ENCODE measurements around the gene GOLGA3. TPM values are rescaled to one million over a fixed set of nuclear protein-coding genes. Genes with fewer than 3 reads are reported as not detected.

Gene GOLGA3
- total RNA-seq, 2 experiments from 2014 or later = 52.2 to 55.6 TPM

DNA sequence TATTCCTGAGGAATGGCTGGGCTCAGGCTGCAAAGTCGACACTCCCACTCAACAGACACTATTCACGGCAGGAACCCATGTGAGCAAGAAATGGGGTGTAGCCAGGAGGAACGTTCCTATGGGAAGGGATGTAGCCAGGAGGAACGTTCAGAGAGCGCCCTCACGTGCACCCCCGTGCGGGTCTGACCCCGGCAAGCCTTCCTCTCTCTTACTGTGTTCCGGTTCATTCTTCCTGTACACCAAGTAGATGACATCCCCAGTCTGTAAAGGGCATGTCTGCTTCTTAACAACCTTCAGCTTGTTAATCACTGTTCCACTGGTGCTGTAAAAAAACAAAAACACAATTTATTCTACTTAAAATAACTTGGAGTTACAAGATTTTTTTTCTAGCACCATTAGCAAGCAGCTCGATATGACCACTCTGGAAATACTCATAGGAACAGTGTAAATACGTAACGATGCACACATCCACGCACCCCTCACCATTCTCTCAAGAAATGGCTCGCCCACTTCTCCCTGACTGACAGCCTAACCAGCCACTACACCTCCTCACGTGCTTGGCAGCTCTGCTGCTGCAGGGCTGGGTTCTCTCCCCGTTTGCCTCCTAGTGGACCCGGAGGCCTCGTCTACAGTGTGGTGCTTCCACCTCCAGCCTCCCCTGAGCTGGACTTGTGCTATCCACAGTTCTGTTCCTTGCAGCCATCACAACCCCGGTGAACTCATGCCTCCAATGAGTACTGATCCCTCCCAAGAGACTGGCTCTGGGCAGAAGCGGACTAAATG lies 43.6 kb upstream of the GOLGA3 start:
- H3K27ac Mint-ChIP-seq = peak overlapping the region; percentile 69
- DNase-seq (no peak), ATAC-seq (peak; percentile 18)
- CTCF ChIA-PET = interaction anchor here (0.6 to 1.6 kb wide), 5 partner anchors 25 to 104 kb away, joined by 3 to 4 read pairs (median 3); no protein-coding TSS in a partner anchor
- no peak overlapping the region for H3K4me3 Mint-ChIP-seq
- no peaks in the 10 kb centered on the region for H3K27me3 Mint-ChIP-seq
- H3K4me1 Mint-ChIP-seq (ENCODE audit: low read depth) = peaks cover 33% of the 10 kb centered on the region
- intact Hi-C loops (cut with micrococcal nuclease) = no loop called here
- H3K9me3 Mint-ChIP-seq = no peaks in the 10 kb centered on the region
- POLR2A ChIA-PET = interaction anchor here (0.5 to 2.0 kb wide), 7 partner anchors 10 to 115 kb away, joined by 3 to 10 read pairs (median 3); no protein-coding TSS in a partner anchor
- TF ChIP-seq, protein P1, sequence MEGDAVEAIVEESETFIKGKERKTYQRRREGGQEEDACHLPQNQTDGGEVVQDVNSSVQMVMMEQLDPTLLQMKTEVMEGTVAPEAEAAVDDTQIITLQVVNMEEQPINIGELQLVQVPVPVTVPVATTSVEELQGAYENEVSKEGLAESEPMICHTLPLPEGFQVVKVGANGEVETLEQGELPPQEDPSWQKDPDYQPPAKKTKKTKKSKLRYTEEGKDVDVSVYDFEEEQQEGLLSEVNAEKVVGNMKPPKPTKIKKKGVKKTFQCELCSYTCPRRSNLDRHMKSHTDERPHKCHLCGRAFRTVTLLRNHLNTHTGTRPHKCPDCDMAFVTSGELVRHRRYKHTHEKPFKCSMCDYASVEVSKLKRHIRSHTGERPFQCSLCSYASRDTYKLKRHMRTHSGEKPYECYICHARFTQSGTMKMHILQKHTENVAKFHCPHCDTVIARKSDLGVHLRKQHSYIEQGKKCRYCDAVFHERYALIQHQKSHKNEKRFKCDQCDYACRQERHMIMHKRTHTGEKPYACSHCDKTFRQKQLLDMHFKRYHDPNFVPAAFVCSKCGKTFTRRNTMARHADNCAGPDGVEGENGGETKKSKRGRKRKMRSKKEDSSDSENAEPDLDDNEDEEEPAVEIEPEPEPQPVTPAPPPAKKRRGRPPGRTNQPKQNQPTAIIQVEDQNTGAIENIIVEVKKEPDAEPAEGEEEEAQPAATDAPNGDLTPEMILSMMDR (IDR thresholded peaks at IDR 0.05) = no peak
- H3K36me3 Mint-ChIP-seq (ENCODE audit: low read depth) = peaks cover 45% of the 10 kb centered on the region

DNA sequence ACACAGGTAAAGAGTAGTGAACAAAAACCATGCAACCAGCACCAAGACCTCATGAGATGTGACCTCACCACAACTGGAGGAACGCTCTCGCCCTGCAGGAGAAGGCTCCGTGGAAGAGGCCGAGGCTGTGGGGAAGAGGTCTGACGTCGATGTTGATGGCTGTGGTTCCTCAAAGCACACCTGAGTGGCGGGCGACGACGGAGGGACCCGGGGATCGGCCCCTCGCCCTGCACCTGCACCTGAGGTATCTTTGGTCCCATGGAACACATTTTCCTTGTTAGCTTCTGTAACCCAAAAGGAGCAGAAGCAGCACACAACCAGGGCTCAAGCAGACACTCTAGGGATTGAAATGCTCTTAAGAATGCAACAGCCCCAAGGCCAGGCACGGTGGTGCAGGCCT lies 40.9 kb upstream of the GOLGA3 start:
- H3K27me3 Mint-ChIP-seq = no peaks in the 10 kb centered on the region
- H3K27ac Mint-ChIP-seq = no peak overlapping the region
- ChIA-PET CTCF (no interaction called here), POLR2A (no interaction called here)
- TF ChIP-seq, protein P1 (IDR thresholded peaks at IDR 0.05) = no peak
- no peak for DNase-seq
- H3K36me3 Mint-ChIP-seq (ENCODE audit: low read depth) = peaks cover 54% of the 10 kb centered on the region
- no peak overlapping the region for H3K4me3 Mint-ChIP-seq
- no peak for ATAC-seq
- H3K4me1 Mint-ChIP-seq (ENCODE audit: low read depth) = peaks cover 46% of the 10 kb centered on the region
- intact Hi-C loops (cut with micrococcal nuclease) = no loop called here
- no peaks in the 10 kb centered on the region for H3K9me3 Mint-ChIP-seq

- ATAC-seq (no peak), DNase-seq (no peak)
- no peak overlapping the region for H3K4me3 Mint-ChIP-seq
- H3K27ac Mint-ChIP-seq = no peak overlapping the region
- ChIA-PET POLR2A (no interaction called here), CTCF (no interaction called here)
- H3K9me3 Mint-ChIP-seq = no peaks in the 10 kb centered on the region
- H3K36me3 Mint-ChIP-seq (ENCODE audit: low read depth) = peaks cover 41% of the 10 kb centered on the region
- H3K4me1 Mint-ChIP-seq (ENCODE audit: low read depth) = peaks cover 27% of the 10 kb centered on the region
- no peaks in the 10 kb centered on the region for H3K27me3 Mint-ChIP-seq
- TF ChIP-seq, protein P1 (IDR thresholded peaks at IDR 0.05) = no peak
- intact Hi-C loops (cut with micrococcal nuclease) = no loop called here
Observed at GRCh38 chr12:132866251-132866828, 37.7 kb upstream of the GOLGA3 start.

- H3K27me3 Mint-ChIP-seq = no peaks in the 10 kb centered on the region
- TF ChIP-seq, protein P1 (IDR thresholded peaks at IDR 0.05) = no peak
- H3K27ac Mint-ChIP-seq = no peak overlapping the region
- H3K36me3 Mint-ChIP-seq (ENCODE audit: low read depth) = peaks cover 37% of the 10 kb centered on the region
- H3K4me3 Mint-ChIP-seq = no peak overlapping the region
- H3K9me3 Mint-ChIP-seq = no peaks in the 10 kb centered on the region
- no peak for DNase-seq
- no peak for ATAC-seq
- H3K4me1 Mint-ChIP-seq (ENCODE audit: low read depth) = peaks cover 10% of the 10 kb centered on the region
- POLR2A ChIA-PET = interaction anchor here (0.7 to 1.4 kb wide), 2 partner anchors 8 to 13 kb away, joined by 3 to 5 read pairs; no protein-coding TSS in a partner anchor
- CTCF ChIA-PET = interaction anchor here (0.6 kb wide), 1 partner anchor 105 kb away, joined by 3 read pairs; no protein-coding TSS in a partner anchor
- intact Hi-C loops (cut with micrococcal nuclease) = no loop called here
Observed at GRCh38 chr12:132861558-132861957, 32.9 kb upstream of the GOLGA3 start.

Data from activated CD8-positive, alpha-beta T cell treated with anti-CD3 and anti-CD28 coated beads for 36 hours (primary cell).